ENCODE results near the gene ARHGAP44. TPM values are rescaled to one million over a fixed set of nuclear protein-coding genes. Genes with fewer than 3 reads are reported as not detected.
"Not testable (repeated sequence)": the region's sequence is repeated elsewhere in the genome, so short reads cannot be mapped to it uniquely, and the experiment has no call there.

Gene ARHGAP44
- total and polyA plus RNA-seq, 2 donors (not counting 1 experiment from before 2014, with no cell fraction given), result 0.78 to 11.6 TPM

DNA sequence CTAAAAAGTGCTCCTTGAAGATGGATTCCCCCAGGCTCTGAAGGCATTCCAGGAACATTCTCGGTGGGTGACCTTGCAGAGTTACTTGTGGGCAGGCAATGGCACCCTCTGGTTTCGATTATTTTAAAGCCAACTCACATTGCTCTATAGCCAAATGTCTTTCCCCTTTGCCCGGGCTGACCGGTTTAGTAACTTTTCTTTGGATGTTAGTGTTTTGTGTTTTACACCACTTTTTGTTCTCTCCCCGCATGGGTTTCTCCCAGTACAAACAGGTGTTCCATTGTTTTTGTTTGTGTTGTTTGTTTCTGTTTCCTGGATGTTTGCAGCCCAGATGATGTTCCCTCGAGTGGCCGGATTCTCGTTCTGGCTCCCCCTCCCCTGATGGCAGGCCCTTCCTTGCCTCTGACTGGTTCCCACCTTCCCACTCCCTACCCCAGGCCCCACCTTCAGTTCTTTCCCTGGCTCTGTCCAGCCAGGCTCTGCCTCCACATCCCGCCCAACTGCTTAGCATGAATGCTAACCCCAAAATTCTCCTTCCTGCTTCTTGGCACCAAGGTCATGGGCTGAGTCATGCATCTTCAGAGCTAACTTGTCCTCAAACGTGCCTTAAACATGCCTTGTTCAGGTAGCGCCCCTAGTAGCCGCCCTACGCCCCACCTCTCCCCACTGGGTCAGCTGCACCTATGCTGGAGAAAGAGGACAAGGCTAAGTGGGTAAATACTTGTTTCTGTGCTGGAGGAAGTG, 187.9 kb downstream of the ARHGAP44 start:
- Histone ChIP-seq H3K27me3 (replicated peaks in 1 of 4; ENCODE audit: control extremely low read depth in 1 of 4, control insufficient read depth in 3 of 4, insufficient read depth in 4 of 4, low read length in 3 of 4) (peaks cover 0 to 5% (median 0%) of the 10 kb centered on the region in 4 experiments), H3K4me1 (ENCODE audit: control insufficient read depth in 2 of 2, insufficient read depth in 2 of 2, low read length in 2 of 2) (no peaks in the 10 kb centered on the region), H3K36me3 (replicated peaks in 1 of 2; ENCODE audit: control extremely low read depth in 1 of 2, control insufficient read depth in 1 of 2, extremely low read depth in 1 of 2, insufficient read depth in 2 of 2, low read length in 1 of 2) (no peaks in the 10 kb centered on the region), H2AFZ (ENCODE audit: insufficient read depth, low read depth, low read length, poor library complexity, severe bottlenecking) (no peak overlapping the region), H4K20me1 (ENCODE audit: control insufficient read depth, insufficient read depth, low read length, poor library complexity, severe bottlenecking) (no peaks in the 10 kb centered on the region), H3K9me3 (ENCODE audit: control extremely low read depth in 1 of 3, control insufficient read depth in 2 of 3, insufficient read depth in 1 of 3, low read length in 2 of 3) (no peaks in the 10 kb centered on the region), H3K4me2 (replicated peaks; ENCODE audit: low read depth, low read length, poor library complexity, severe bottlenecking) (no peak overlapping the region), H3K79me2 (ENCODE audit: control insufficient read depth, insufficient read depth, low read length) (no peaks in the 10 kb centered on the region), H3K4me3 (ENCODE audit: control extremely low read depth in 1 of 5, extremely low read depth in 1 of 5, insufficient read depth in 1 of 5, low read depth in 2 of 5, low read length in 4 of 5) (no peak overlapping the region), H3K9ac (ENCODE audit: low read length) (no peak overlapping the region), H3K27ac (ENCODE audit: low read length in 2 of 2) (no peak overlapping the region)
- Mint-ChIP-seq H3K27me3 (peaks cover 15% of the 10 kb centered on the region), H3K4me3 (no peak overlapping the region), H3K9me3 (ENCODE audit: insufficient read depth) (no peaks in the 10 kb centered on the region), H3K27ac (no peak overlapping the region), H3K4me1 (peaks cover 4% of the 10 kb centered on the region)
- intact Hi-C loops (cut with micrococcal nuclease), result no loop called here
- no peak for DNase-seq
- CTCF ChIA-PET, result interaction anchor here (1.1 kb wide), 1 partner anchor 15 kb away, joined by 3 read pairs; no protein-coding TSS in a partner anchor
- TF ChIP-seq, protein P1, sequence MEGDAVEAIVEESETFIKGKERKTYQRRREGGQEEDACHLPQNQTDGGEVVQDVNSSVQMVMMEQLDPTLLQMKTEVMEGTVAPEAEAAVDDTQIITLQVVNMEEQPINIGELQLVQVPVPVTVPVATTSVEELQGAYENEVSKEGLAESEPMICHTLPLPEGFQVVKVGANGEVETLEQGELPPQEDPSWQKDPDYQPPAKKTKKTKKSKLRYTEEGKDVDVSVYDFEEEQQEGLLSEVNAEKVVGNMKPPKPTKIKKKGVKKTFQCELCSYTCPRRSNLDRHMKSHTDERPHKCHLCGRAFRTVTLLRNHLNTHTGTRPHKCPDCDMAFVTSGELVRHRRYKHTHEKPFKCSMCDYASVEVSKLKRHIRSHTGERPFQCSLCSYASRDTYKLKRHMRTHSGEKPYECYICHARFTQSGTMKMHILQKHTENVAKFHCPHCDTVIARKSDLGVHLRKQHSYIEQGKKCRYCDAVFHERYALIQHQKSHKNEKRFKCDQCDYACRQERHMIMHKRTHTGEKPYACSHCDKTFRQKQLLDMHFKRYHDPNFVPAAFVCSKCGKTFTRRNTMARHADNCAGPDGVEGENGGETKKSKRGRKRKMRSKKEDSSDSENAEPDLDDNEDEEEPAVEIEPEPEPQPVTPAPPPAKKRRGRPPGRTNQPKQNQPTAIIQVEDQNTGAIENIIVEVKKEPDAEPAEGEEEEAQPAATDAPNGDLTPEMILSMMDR (IDR thresholded peaks at IDR 0.05), result no peak
- no peak for TF ChIP-seq EZH2 (IDR thresholded peaks at IDR 0.05; ENCODE audit: borderline replicate concordance, insufficient read depth, low read depth, low read length, poor library complexity, severe bottlenecking)
- POLR2A ChIA-PET, result no interaction called here
- ATAC-seq (ENCODE audit: low read depth), result no peak
- 79% methylated on average over 7 of the region's 13 CpGs for WGBS (ENCODE audit: insufficient coverage)

DNA sequence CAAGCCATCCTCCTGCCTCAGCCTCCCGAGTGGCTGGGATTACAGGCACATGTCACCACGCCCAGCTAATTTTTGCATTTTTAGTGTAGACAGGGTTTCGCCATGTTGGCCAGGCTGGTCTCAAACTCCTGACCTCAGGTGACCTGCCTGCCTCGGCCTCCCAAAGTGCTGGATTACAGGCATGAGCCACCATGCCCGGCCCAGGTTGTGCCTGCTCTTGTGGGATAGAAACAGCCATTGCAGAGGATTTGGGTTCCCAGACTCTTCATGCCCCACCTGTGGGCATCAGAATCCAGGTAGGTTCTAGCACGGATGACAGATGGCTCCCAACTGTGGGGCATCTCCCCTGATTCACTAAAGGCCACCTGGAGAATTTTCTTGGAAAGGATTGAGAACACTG, 189.5 kb downstream of the ARHGAP44 start:
- H3K4me1 Mint-ChIP-seq; POLR2A ChIA-PET; H3K4me1 ChIP-seq (ENCODE audit: control insufficient read depth in 2 of 2, insufficient read depth in 2 of 2, low read length in 2 of 2); H3K4me3 Mint-ChIP-seq; H3K27me3 ChIP-seq (replicated peaks in 1 of 4; ENCODE audit: control extremely low read depth in 1 of 4, control insufficient read depth in 3 of 4, insufficient read depth in 4 of 4, low read length in 3 of 4); H2AFZ ChIP-seq (ENCODE audit: insufficient read depth, low read depth, low read length, poor library complexity, severe bottlenecking); H3K27me3 Mint-ChIP-seq; intact Hi-C loops (cut with micrococcal nuclease); H3K4me2 ChIP-seq (replicated peaks; ENCODE audit: low read depth, low read length, poor library complexity, severe bottlenecking); ATAC-seq (ENCODE audit: low read depth); H3K79me2 ChIP-seq (ENCODE audit: control insufficient read depth, insufficient read depth, low read length); H3K27ac ChIP-seq (ENCODE audit: low read length in 2 of 2); H3K27ac Mint-ChIP-seq; H3K36me3 ChIP-seq (replicated peaks in 1 of 2; ENCODE audit: control extremely low read depth in 1 of 2, control insufficient read depth in 1 of 2, extremely low read depth in 1 of 2, insufficient read depth in 2 of 2, low read length in 1 of 2); CTCF ChIA-PET; H3K4me3 ChIP-seq (ENCODE audit: control extremely low read depth in 1 of 5, extremely low read depth in 1 of 5, insufficient read depth in 1 of 5, low read depth in 2 of 5, low read length in 4 of 5); H3K9me3 Mint-ChIP-seq (ENCODE audit: insufficient read depth); H4K20me1 ChIP-seq (ENCODE audit: control insufficient read depth, insufficient read depth, low read length, poor library complexity, severe bottlenecking); H3K9me3 ChIP-seq (ENCODE audit: control extremely low read depth in 1 of 3, control insufficient read depth in 2 of 3, insufficient read depth in 1 of 3, low read length in 2 of 3); DNase-seq; H3K9ac ChIP-seq (ENCODE audit: low read length): not testable (repeated sequence)
- 97% methylated on average over 4 of the region's 6 CpGs for WGBS (ENCODE audit: insufficient coverage)

All from B cell (primary cell).